ENCODE measurements around the gene TGIF2. TPM values are rescaled to one million over a fixed set of nuclear protein-coding genes. Genes with fewer than 3 reads are reported as not detected.

TGIF2 gene
- total and polyA plus RNA-seq, 12 donors = 3.4 to 17.9 (median 11.2) TPM

DNA sequence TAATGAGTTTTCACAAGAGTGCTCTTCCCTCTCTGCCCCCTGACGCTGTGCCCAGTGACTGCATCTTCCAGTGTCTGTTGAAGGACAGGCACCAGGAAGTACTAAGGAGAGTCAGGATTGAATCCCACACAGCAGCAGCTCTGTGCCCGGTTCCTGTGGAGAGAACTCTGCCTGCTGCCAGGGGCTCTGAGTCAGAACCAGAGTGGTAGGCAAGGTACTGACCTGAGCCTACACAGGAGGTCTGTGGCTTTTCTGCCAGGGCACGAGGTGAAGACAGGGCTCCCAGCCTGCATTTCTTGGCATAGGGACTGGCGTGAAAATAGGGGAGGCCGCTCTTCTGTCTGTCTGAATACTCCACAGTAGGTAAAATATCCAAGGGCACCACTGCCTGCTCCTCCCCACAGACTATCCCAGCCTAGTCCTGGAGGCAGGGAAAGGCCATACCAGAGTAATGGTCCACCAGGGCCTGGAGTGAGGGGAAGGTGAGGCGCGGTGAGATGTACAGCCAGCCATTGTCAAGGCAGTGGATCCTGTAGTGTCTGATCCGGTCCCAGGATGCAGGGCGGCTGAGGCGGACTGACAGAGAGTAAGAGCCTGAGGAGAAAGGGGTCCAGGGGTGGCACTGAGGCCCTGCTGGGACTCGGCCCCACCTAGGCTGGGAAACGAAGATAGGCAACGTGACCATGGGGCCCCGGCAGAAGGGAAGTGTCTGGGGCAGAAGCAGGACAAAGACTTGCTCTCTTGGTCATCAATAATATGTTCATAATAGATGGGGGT is 41.6 kb downstream of the TGIF2 start:
- intact Hi-C loops (cut with DNase I) = loop anchor here in 1 of 2 donors (5.0 kb wide), 1 partner anchor 137 kb away; no protein-coding TSS in a partner anchor
- H3K27ac ChIP-seq = peak overlapping the region in 1 of 5 donors; percentile 31
- peak in 4 of 7 donors; percentile 32 to 61 (median 50) for DNase-seq
- H3K27me3 ChIP-seq = no peaks in the 10 kb centered on the region
- WGBS, 4 donors = 74 to 87% (median 76%) methylated on average over 10 to 14 of the region's 14 CpGs
- H3K9me3 ChIP-seq (replicated peaks in 1 of 3) = no peaks in the 10 kb centered on the region
- no peak overlapping the region for H3K4me3 ChIP-seq
- peaks cover 0 to 48% of the 10 kb centered on the region in 2 donors for H3K36me3 ChIP-seq (replicated peaks in 1 of 2)
- TF ChIP-seq, protein P1, sequence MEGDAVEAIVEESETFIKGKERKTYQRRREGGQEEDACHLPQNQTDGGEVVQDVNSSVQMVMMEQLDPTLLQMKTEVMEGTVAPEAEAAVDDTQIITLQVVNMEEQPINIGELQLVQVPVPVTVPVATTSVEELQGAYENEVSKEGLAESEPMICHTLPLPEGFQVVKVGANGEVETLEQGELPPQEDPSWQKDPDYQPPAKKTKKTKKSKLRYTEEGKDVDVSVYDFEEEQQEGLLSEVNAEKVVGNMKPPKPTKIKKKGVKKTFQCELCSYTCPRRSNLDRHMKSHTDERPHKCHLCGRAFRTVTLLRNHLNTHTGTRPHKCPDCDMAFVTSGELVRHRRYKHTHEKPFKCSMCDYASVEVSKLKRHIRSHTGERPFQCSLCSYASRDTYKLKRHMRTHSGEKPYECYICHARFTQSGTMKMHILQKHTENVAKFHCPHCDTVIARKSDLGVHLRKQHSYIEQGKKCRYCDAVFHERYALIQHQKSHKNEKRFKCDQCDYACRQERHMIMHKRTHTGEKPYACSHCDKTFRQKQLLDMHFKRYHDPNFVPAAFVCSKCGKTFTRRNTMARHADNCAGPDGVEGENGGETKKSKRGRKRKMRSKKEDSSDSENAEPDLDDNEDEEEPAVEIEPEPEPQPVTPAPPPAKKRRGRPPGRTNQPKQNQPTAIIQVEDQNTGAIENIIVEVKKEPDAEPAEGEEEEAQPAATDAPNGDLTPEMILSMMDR (IDR thresholded peaks at IDR 0.05) = no peak
- no peak for TF ChIP-seq POLR2A (IDR thresholded peaks at IDR 0.05)
- no peaks in the 10 kb centered on the region for H3K4me1 ChIP-seq (replicated peaks in 1 of 2)

DNA sequence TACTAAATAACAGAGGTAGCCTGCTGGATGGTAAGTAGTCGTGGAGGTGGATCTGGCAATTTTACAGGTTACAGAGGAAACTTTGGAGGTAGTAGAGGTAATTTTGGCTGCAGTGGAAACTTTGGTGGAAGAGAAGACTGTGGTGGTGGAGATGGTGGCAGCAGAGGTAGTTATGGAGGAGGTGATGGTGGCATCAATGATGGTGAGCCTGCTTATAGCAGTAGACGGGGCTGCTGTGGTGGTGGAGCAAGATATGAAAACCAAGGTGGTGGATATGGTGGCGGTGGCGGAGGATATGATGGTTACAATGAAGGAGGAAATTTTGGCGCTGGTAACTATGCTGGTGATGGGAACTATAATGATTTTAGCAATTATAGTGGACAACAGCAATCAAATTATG is 47.5 kb downstream of the TGIF2 start:
- Histone ChIP-seq H3K27ac (no peak overlapping the region), H3K9me3 (replicated peaks in 1 of 3) (no peaks in the 10 kb centered on the region), H3K27me3 (no peaks in the 10 kb centered on the region), H3K36me3 (replicated peaks in 1 of 2) (no peaks in the 10 kb centered on the region), H3K4me1 (replicated peaks in 1 of 2) (no peaks in the 10 kb centered on the region), H3K4me3 (no peak overlapping the region)
- intact Hi-C loops (cut with DNase I) = no loop called here
- no peak for DNase-seq
- WGBS, 4 donors = 93 to 99% (median 97%) methylated on average over 5 of the region's 5 CpGs
- no peak for TF ChIP-seq POLR2A (IDR thresholded peaks at IDR 0.05)
- TF ChIP-seq, protein P1 (IDR thresholded peaks at IDR 0.05) = no peak

DNA sequence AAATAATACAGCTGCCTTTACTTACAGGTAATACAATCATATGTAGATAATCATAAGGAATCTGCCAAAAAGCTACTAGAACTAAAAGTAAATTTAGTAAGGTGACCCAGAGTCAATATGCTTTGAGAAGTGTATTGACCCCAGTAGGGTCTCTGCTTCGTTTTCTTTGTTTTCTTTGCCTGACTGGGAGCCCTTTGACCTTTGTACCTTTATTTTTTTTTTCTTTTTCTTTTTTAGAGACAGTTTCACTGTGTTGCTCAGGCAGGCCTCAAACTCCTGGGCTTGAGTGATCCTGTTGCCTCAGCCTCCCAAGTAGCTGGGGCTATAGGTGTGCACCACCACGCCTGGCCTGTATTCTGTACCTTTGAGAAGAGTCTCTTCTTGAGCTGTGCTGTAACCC is 50.0 kb downstream of the TGIF2 start:
- Histone ChIP-seq H3K9me3 (replicated peaks in 1 of 3) (no peaks in the 10 kb centered on the region), H3K4me3 (no peak overlapping the region), H3K4me1 (replicated peaks in 1 of 2) (no peaks in the 10 kb centered on the region), H3K36me3 (replicated peaks in 1 of 2) (no peaks in the 10 kb centered on the region), H3K27ac (no peak overlapping the region), H3K27me3 (no peaks in the 10 kb centered on the region)
- no peak for TF ChIP-seq POLR2A (IDR thresholded peaks at IDR 0.05)
- TF ChIP-seq, protein P1 (IDR thresholded peaks at IDR 0.05) = no peak
- no peak for DNase-seq
- 86 to 93% (median 92%) methylated on average over 2 of the region's 2 CpGs for WGBS, 4 donors
- intact Hi-C loops (cut with DNase I) = no loop called here

DNA sequence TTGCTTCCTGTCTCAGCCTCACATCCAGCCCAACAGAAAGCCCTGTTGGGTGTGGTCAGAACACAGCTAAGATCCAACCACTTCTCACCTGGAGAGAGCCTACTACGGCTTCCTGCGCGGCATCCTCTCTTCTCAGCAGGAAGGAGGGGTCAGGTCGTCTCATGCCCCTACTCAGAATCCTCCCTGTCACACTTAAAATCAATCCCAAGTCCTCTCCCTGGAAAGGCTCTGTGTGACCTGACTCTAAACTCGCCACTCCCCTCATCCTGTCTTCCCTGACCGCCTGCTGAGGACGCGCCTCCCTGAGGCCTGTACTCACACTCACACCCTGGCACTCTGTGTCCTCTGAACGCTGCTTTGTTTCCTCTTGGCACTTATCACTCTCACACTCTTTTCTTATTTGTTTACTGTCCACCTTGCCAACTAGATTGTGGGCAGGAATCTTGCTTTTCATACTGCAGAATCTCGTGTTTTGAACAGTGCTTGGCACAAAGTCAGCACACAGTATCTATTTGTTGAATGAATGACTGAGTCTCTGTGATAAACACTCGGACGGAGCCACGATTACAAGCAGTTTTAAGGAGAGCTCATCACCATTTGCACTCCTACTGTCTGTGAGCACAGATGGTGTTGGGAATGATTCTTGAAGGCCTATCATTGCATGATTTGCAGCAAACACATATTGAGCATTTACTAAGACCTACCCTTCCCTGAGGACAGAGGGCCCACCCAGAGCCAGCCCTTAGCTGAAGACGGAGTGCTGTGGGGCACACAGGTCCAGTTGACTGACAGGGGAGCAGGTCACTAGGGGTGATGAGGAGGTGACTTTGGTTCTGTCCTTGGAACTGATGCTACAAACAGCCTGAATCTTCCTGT is 50.9 kb downstream of the TGIF2 start:
- intact Hi-C loops (cut with DNase I) = no loop called here
- TF ChIP-seq, protein P1 (IDR thresholded peaks at IDR 0.05) = no peak
- TF ChIP-seq POLR2A (IDR thresholded peaks at IDR 0.05) = no peak
- DNase-seq = no peak
- 65 to 80% (median 72%) methylated on average over 13 to 14 of the region's 14 CpGs for WGBS, 4 donors
- H3K27me3 ChIP-seq = no peaks in the 10 kb centered on the region
- no peaks in the 10 kb centered on the region for H3K9me3 ChIP-seq (replicated peaks in 1 of 3)
- H3K36me3 ChIP-seq (replicated peaks in 1 of 2) = no peaks in the 10 kb centered on the region
- no peak overlapping the region for H3K27ac ChIP-seq
- H3K4me3 ChIP-seq = no peak overlapping the region
- H3K4me1 ChIP-seq (replicated peaks in 1 of 2) = no peaks in the 10 kb centered on the region

Measured in adrenal gland (tissue), 12 donors.